Measurements from ENCODE around the gene CCDC112. TPM values are rescaled to one million over a fixed set of nuclear protein-coding genes. Genes with fewer than 3 reads are reported as not detected.

CCDC112 gene
- total RNA-seq, 1 experiment from 2014 or later, result 13.0 TPM

GRCh38 chr5:115320006-115320405 is 23.6 kb upstream of the CCDC112 start:
- Mint-ChIP-seq H3K27me3 (ENCODE audit: low read depth) (no peaks in the 10 kb centered on the region), H3K9me3 (peaks cover 8 to 9% of the 10 kb centered on the region in 2 experiments; a peak in 4 of 5 replicates), H3K4me1 (peaks cover 15 to 20% of the 10 kb centered on the region in 2 experiments), H3K27ac (no peak overlapping the region), H3K4me3 (no peak overlapping the region), H3K36me3 (ENCODE audit: insufficient read depth in 1 of 3, low read depth in 3 of 3) (peaks cover 0 to 9% (median 0%) of the 10 kb centered on the region in 3 experiments; a peak in 3 of 7 replicates)
- Histone ChIP-seq H3K27ac (ENCODE audit: insufficient read length, low read depth, low read length) (no peak overlapping the region), H4K5ac (ENCODE audit: insufficient read length, low read depth, low read length) (no peak overlapping the region), H3T11ph (ENCODE audit: low read length) (no peak overlapping the region), H3K18ac (ENCODE audit: insufficient read length, low read depth, low read length) (no peak overlapping the region), H3K9ac (ENCODE audit: extremely low read depth, insufficient read length, low read length) (no peak overlapping the region), H3K4me2 (ENCODE audit: insufficient read depth, insufficient read length, low read length) (no peak overlapping the region), H3K23ac (ENCODE audit: insufficient read length, low read depth, low read length) (no peak overlapping the region), H3K27me3 (ENCODE audit: insufficient read depth, low read length) (no peaks in the 10 kb centered on the region), H3K79me2 (ENCODE audit: insufficient read depth, low read length) (no peaks in the 10 kb centered on the region), H3K4me1 (ENCODE audit: insufficient read depth, low read length) (no peaks in the 10 kb centered on the region), H2AFZ (ENCODE audit: low read length) (no peak overlapping the region), H2AK5ac (ENCODE audit: insufficient read length, low read length) (no peak overlapping the region), H2BK5ac (ENCODE audit: insufficient read length, low read length) (no peak overlapping the region), H3K14ac (ENCODE audit: insufficient read depth, low read length) (no peak overlapping the region; the same call in 1 of the 2 replicates), H3K4ac (ENCODE audit: low read depth, low read length) (no peak overlapping the region), H2BK120ac (ENCODE audit: low read depth, low read length, poor library complexity, severe bottlenecking) (no peak overlapping the region), H4K91ac (ENCODE audit: insufficient read length, low read depth, low read length) (no peak overlapping the region), H2BK15ac (ENCODE audit: low read depth, low read length) (no peak overlapping the region), H4K20me1 (ENCODE audit: control insufficient read depth, insufficient read depth, insufficient read length) (no peaks in the 10 kb centered on the region), H3K9me3 (ENCODE audit: control insufficient read depth, low read depth, low read length) (no peaks in the 10 kb centered on the region), H4K8ac (replicated peaks; ENCODE audit: insufficient read length, low read depth, low read length) (no peak overlapping the region), H3K56ac (ENCODE audit: insufficient read length, low read depth, low read length) (no peak overlapping the region), H2BK20ac (ENCODE audit: low read depth, low read length, poor library complexity, severe bottlenecking) (no peak overlapping the region), H3K23me2 (ENCODE audit: insufficient read length, low read depth, low read length, poor library complexity, severe bottlenecking) (no peaks in the 10 kb centered on the region), H3K79me1 (ENCODE audit: insufficient read depth, low read depth, low read length, poor library complexity, severe bottlenecking) (no peaks in the 10 kb centered on the region), H2BK12ac (ENCODE audit: insufficient read length, low read depth, low read length) (no peak overlapping the region)
- TF ChIP-seq CTCF (conservative IDR thresholded peaks at IDR 0.05), result no peak
- WGBS (ENCODE audit: extremely low coverage, insufficient read length, low lambda C conversion rate), result no CpG with 5 or more reads among the region's 3 CpGs
- DNase-seq, result no peak

All from H9 (cell line).